ENCODE measurements around the gene CEACAM21. TPM values are rescaled to one million over a fixed set of nuclear protein-coding genes. Genes with fewer than 3 reads are reported as not detected.

CEACAM21 gene
- total RNA-seq, 1 donor from 2014 or later = 0.75 TPM

- H3K27ac Mint-ChIP-seq (ENCODE audit: unreplicated experiment) = no peak overlapping the region
- no peaks in the 10 kb centered on the region for H3K36me3 Mint-ChIP-seq (ENCODE audit: low read depth)
- peaks cover 8% of the 10 kb centered on the region for H3K9me3 Mint-ChIP-seq
- TF ChIP-seq CTCF (conservative IDR thresholded peaks at IDR 0.05) = no peak
- H3K4me3 Mint-ChIP-seq = no peak overlapping the region
- no peaks in the 10 kb centered on the region for H3K4me1 Mint-ChIP-seq
- H3K27me3 Mint-ChIP-seq (ENCODE audit: low read depth) = peaks cover 11% of the 10 kb centered on the region
- DNase-seq (ENCODE audit: low read depth, low spot score) = no peak
Observed at GRCh38 chr19:41607668-41608067, 31.7 kb downstream of the CEACAM21 start.

GRCh38 chr19:41610789-41611188 is 34.8 kb downstream of the CEACAM21 start:
- no peaks in the 10 kb centered on the region for H3K36me3 Mint-ChIP-seq (ENCODE audit: low read depth)
- TF ChIP-seq CTCF (conservative IDR thresholded peaks at IDR 0.05) = no peak
- H3K9me3 Mint-ChIP-seq = peaks cover 11% of the 10 kb centered on the region
- no peak overlapping the region for H3K27ac Mint-ChIP-seq (ENCODE audit: unreplicated experiment)
- peaks cover 5% of the 10 kb centered on the region for H3K27me3 Mint-ChIP-seq (ENCODE audit: low read depth)
- no peak for DNase-seq (ENCODE audit: low read depth, low spot score)
- H3K4me1 Mint-ChIP-seq = no peaks in the 10 kb centered on the region
- no peak overlapping the region for H3K4me3 Mint-ChIP-seq

DNA sequence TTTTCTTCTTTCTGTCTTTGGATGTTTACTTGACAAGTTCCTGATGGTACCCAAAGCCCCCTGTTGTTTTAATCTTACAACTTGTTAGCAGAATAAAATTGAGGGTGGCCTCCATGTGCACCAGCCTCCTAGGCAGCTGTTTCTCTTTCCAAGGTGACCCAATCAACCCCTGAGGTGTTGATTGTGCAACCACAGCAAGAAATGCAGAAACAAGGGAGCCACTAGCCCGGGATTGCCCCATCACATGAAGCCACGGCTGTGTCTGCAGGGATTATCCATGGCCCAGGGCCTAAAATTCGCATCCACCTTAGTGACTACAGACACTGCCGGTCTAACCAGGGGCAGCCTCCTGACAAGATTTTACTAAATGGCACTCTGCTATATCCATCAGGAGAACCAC is 36.5 kb downstream of the CEACAM21 start:
- no peaks in the 10 kb centered on the region for H3K4me1 Mint-ChIP-seq
- no peak for DNase-seq (ENCODE audit: low read depth, low spot score)
- H3K27me3 Mint-ChIP-seq (ENCODE audit: low read depth) = peaks cover 5% of the 10 kb centered on the region
- no peak overlapping the region for H3K27ac Mint-ChIP-seq (ENCODE audit: unreplicated experiment)
- no peaks in the 10 kb centered on the region for H3K36me3 Mint-ChIP-seq (ENCODE audit: low read depth)
- H3K4me3 Mint-ChIP-seq = no peak overlapping the region
- H3K9me3 Mint-ChIP-seq = peaks cover 15% of the 10 kb centered on the region
- TF ChIP-seq CTCF (conservative IDR thresholded peaks at IDR 0.05) = no peak

DNA sequence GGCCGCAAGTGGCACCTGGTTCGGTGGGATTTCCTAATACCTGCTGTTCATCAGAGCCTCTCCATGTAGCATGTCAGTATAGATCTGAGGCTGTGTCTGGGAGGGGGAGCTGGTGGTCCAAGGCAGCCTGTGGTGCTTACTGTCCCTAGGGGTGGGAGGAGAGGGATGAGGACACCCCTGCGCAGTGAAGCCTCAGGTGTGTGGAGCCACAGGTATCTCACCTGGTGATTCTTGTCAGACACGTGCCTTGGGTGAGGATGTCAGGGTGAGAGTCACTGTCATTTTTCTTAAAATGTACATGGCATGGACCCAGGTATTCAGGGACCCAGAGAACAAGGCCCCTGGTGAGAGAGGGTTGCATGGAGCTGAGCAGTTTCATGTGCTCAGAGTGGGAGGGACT is 39.2 kb downstream of the CEACAM21 start:
- no peak for TF ChIP-seq CTCF (conservative IDR thresholded peaks at IDR 0.05)
- H3K27ac Mint-ChIP-seq (ENCODE audit: unreplicated experiment) = no peak overlapping the region
- no peak overlapping the region for H3K4me3 Mint-ChIP-seq
- no peaks in the 10 kb centered on the region for H3K36me3 Mint-ChIP-seq (ENCODE audit: low read depth)
- DNase-seq (ENCODE audit: low read depth, low spot score) = no peak
- H3K9me3 Mint-ChIP-seq = peaks cover 13% of the 10 kb centered on the region
- H3K27me3 Mint-ChIP-seq (ENCODE audit: low read depth) = no peaks in the 10 kb centered on the region
- H3K4me1 Mint-ChIP-seq = no peaks in the 10 kb centered on the region

DNA sequence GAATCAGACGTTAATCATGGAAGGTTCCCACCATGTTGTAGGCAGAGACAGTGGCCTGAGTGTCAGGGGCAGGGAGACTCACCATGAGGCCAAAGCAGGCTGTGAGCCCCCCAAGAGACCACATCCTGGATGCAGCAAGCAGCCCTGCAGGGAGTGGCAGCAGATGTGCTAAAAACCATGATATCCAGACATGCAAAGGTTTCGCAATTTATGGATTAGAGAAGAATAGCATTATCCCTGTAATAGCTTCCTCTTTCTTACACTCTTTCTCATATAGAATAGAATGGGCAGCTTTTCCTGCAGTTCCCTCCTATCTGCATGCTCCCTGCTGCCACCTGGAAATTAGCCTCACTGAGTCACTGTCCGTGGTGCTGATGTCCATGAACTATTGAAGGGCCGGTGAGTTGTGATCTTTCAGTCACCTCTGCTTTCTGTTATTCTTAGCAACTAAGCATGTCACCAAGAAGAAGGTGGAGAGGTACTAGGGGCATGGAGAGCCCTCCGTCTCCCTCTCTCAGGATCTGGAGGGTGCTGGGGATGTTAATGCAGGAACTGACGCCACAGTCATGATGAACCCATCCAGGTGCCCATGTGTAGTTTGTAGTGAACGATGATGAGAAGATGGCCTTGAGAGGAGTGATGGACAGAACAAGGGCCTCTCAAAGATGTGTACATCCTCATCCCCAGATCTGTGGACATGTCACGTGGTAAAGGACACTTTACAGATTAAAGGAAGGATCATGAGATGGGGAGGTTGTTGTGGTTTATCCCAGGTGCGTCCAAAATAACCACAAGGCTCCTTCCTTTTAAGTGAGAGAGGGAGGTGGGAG is 41.0 kb downstream of the CEACAM21 start:
- no peak for TF ChIP-seq CTCF (conservative IDR thresholded peaks at IDR 0.05)
- Mint-ChIP-seq H3K27ac (ENCODE audit: unreplicated experiment) (no peak overlapping the region), H3K4me3 (no peak overlapping the region), H3K27me3 (ENCODE audit: low read depth) (no peaks in the 10 kb centered on the region), H3K4me1 (no peaks in the 10 kb centered on the region), H3K36me3 (ENCODE audit: low read depth) (no peaks in the 10 kb centered on the region), H3K9me3 (peaks cover 13% of the 10 kb centered on the region)
- DNase-seq (ENCODE audit: low read depth, low spot score) = no peak
